Natural killer cell (primary cell): ENCODE measurements around the gene GGT1. TPM values are rescaled to one million over a fixed set of nuclear protein-coding genes. Genes with fewer than 3 reads are reported as not detected.

Experiments
- ATAC-seq, 3 donors: fragments of 150-1000 bp in 2 of 3; fragments of 200-7000 bp in 1 of 3; cut with Tn5 transposase; 1 replicate in 1 of 3; 2 replicates in 2 of 3; pipeline ENCODE4 v1.10.0; 2021; ENCODE audit warnings: mild to moderate bottlenecking in 2 of 3, moderate library complexity in 2 of 3
- DNase-seq, 2 donors: peaks; one replicate each; pipeline versions ENCODE4 v3.0.0 to v3.0.0-alpha.2; 2013 to 2021; ENCODE audit warnings: mixed read lengths in 1 of 2
- H3K27ac ChIP-seq: one replicate; pipeline ENCODE4 v1.5.1; 2013; ENCODE audit warnings: mild to moderate bottlenecking, low read length
- H3K27me3 ChIP-seq: one replicate; pipeline ENCODE4 v1.6.1; 2013; ENCODE audit warnings: low read length; ENCODE audit not compliant: control insufficient read depth, insufficient read depth
- H3K36me3 ChIP-seq: one replicate; pipeline ENCODE4 v1.6.1; 2013; ENCODE audit warnings: low read length; ENCODE audit not compliant: control insufficient read depth, insufficient read depth
- H3K4me1 ChIP-seq: one replicate; pipeline ENCODE4 v1.6.1; 2013; ENCODE audit warnings: low read length; ENCODE audit not compliant: control insufficient read depth, insufficient read depth
- H3K4me3 ChIP-seq: one replicate; pipeline ENCODE4 v1.5.1; 2013; ENCODE audit warnings: low read length
- H3K9me3 ChIP-seq: one replicate; pipeline ENCODE4 v1.6.1; 2013; ENCODE audit warnings: low read length; ENCODE audit not compliant: control insufficient read depth, insufficient read depth
- H3K27ac Mint-ChIP-seq, 2 donors: one replicate each; pipeline ENCODE4 v1.8.0; 2022; ENCODE audit warnings: mild to moderate bottlenecking in 2 of 2, mixed read lengths in 2 of 2, moderate library complexity in 1 of 2
- H3K27me3 Mint-ChIP-seq, 2 donors: one replicate each; pipeline ENCODE4 v1.8.0; 2022; ENCODE audit warnings: low read depth in 2 of 2, mixed read lengths in 2 of 2
- H3K36me3 Mint-ChIP-seq: one replicate; pipeline ENCODE4 v1.8.0; 2022; ENCODE audit warnings: mixed read lengths
- H3K4me1 Mint-ChIP-seq, 2 donors: one replicate each; pipeline ENCODE4 v1.8.0; 2022; ENCODE audit warnings: mixed read lengths in 2 of 2
- H3K4me3 Mint-ChIP-seq: one replicate; pipeline ENCODE4 v1.8.0; 2022; ENCODE audit warnings: mild to moderate bottlenecking, moderate library complexity, mixed read lengths
- H3K9me3 Mint-ChIP-seq, 2 donors: one replicate each; pipeline ENCODE4 v1.8.0; 2022; ENCODE audit warnings: mixed read lengths in 2 of 2
- WGBS: methylation state at CpG from one replicate; pipeline ENCODE4 v1.1.7; 2013; ENCODE audit warnings: missing lambda C conversion rate; ENCODE audit not compliant: insufficient coverage; 5-methylcytosine and 5-hydroxymethylcytosine counted together
- intact Hi-C: fragments of 100-400 bp; cut with micrococcal nuclease; formaldehyde crosslinking; loops from one replicate; pipeline ENCODE4 v1.14.2; 2022
- total RNA-seq, 4 donors: library from RNA; stranded (reverse); fragments of 120-200 nt in 1 of 4; gene quantifications; one replicate each; pipeline versions ENCODE4 v1.2.3 to v1.2.4, GENCODE V29; 2013 to 2022
- TF ChIP-seq, protein P1 (sequence below): fragments of 200-600 bp; IDR thresholded peaks from one replicate; pipeline ENCODE4 v1.8.0; 2022; ENCODE audit warnings: antibody characterized with exemption

The GGT1 gene
- total RNA-seq, 3 donors from 2014 or later (not counting 1 experiment from before 2014, with no cell fraction given), result 4.0 to 11.9 (median 7.0) TPM

GRCh38 chr22:24584871-24585411 is 18.1 kb upstream of the GGT1 start:
- Mint-ChIP-seq H3K36me3 (no peaks in the 10 kb centered on the region), H3K4me1 (no peaks in the 10 kb centered on the region), H3K4me3 (no peak overlapping the region), H3K27me3 (no peaks in the 10 kb centered on the region), H3K27ac (no peak overlapping the region), H3K9me3 (no peaks in the 10 kb centered on the region)
- TF ChIP-seq, protein P1, sequence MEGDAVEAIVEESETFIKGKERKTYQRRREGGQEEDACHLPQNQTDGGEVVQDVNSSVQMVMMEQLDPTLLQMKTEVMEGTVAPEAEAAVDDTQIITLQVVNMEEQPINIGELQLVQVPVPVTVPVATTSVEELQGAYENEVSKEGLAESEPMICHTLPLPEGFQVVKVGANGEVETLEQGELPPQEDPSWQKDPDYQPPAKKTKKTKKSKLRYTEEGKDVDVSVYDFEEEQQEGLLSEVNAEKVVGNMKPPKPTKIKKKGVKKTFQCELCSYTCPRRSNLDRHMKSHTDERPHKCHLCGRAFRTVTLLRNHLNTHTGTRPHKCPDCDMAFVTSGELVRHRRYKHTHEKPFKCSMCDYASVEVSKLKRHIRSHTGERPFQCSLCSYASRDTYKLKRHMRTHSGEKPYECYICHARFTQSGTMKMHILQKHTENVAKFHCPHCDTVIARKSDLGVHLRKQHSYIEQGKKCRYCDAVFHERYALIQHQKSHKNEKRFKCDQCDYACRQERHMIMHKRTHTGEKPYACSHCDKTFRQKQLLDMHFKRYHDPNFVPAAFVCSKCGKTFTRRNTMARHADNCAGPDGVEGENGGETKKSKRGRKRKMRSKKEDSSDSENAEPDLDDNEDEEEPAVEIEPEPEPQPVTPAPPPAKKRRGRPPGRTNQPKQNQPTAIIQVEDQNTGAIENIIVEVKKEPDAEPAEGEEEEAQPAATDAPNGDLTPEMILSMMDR, result no peak
- Histone ChIP-seq H3K36me3 (peaks cover 2% of the 10 kb centered on the region), H3K27me3 (no peaks in the 10 kb centered on the region), H3K4me1 (no peaks in the 10 kb centered on the region), H3K27ac (no peak overlapping the region), H3K9me3 (no peaks in the 10 kb centered on the region), H3K4me3 (no peak overlapping the region)
- no peak for DNase-seq
- intact Hi-C loops, result no loop called here
- ATAC-seq, result no peak
- WGBS, result 92% methylated on average over 10 of the region's 10 CpGs

GRCh38 chr22:24585461-24585860 is 17.5 kb upstream of the GGT1 start:
- 83% methylated on average over 3 of the region's 3 CpGs for WGBS
- H3K4me1 Mint-ChIP-seq, result no peaks in the 10 kb centered on the region
- ATAC-seq (no peak), DNase-seq (no peak)
- no peak overlapping the region for H3K4me3 Mint-ChIP-seq
- no peaks in the 10 kb centered on the region for H3K4me1 ChIP-seq
- intact Hi-C loops, result no loop called here
- no peak overlapping the region for H3K27ac ChIP-seq
- no peaks in the 10 kb centered on the region for H3K27me3 ChIP-seq
- no peaks in the 10 kb centered on the region for H3K27me3 Mint-ChIP-seq
- H3K4me3 ChIP-seq, result no peak overlapping the region
- no peaks in the 10 kb centered on the region for H3K9me3 ChIP-seq
- no peak overlapping the region for H3K27ac Mint-ChIP-seq
- TF ChIP-seq, protein P1, result no peak
- H3K9me3 Mint-ChIP-seq, result no peaks in the 10 kb centered on the region
- H3K36me3 ChIP-seq, result peaks cover 2% of the 10 kb centered on the region
- no peaks in the 10 kb centered on the region for H3K36me3 Mint-ChIP-seq

- Histone ChIP-seq H3K27ac (no peak overlapping the region), H3K36me3 (peaks cover 2% of the 10 kb centered on the region), H3K9me3 (no peaks in the 10 kb centered on the region), H3K27me3 (no peaks in the 10 kb centered on the region), H3K4me3 (no peak overlapping the region), H3K4me1 (no peaks in the 10 kb centered on the region)
- H3K36me3 Mint-ChIP-seq, result no peaks in the 10 kb centered on the region
- H3K4me1 Mint-ChIP-seq, result no peaks in the 10 kb centered on the region
- no peak overlapping the region for H3K4me3 Mint-ChIP-seq
- DNase-seq, result no peak
- intact Hi-C loops, result no loop called here
- ATAC-seq, result no peak
- TF ChIP-seq, protein P1, result no peak
- no peak overlapping the region for H3K27ac Mint-ChIP-seq
- peaks cover 0 to 2% of the 10 kb centered on the region in 2 donors for H3K27me3 Mint-ChIP-seq
- WGBS, result 95% methylated on average over 24 of the region's 24 CpGs
- H3K9me3 Mint-ChIP-seq, result no peaks in the 10 kb centered on the region
Measured at GRCh38 chr22:24585927-24586546, 17.0 kb upstream of the GGT1 start.

GRCh38 chr22:24587251-24587650 is 15.7 kb upstream of the GGT1 start:
- H3K27ac Mint-ChIP-seq, result no peak overlapping the region
- DNase-seq, result no peak
- Histone ChIP-seq H3K27ac (no peak overlapping the region), H3K9me3 (no peaks in the 10 kb centered on the region), H3K4me1 (peaks cover 4% of the 10 kb centered on the region), H3K36me3 (peaks cover 2% of the 10 kb centered on the region), H3K4me3 (no peak overlapping the region), H3K27me3 (peaks cover 2% of the 10 kb centered on the region)
- no peaks in the 10 kb centered on the region for H3K36me3 Mint-ChIP-seq
- intact Hi-C loops, result no loop called here
- peaks cover 0 to 2% of the 10 kb centered on the region in 2 donors for H3K4me1 Mint-ChIP-seq
- ATAC-seq, result no peak
- peaks cover 0 to 2% of the 10 kb centered on the region in 2 donors for H3K27me3 Mint-ChIP-seq
- no peaks in the 10 kb centered on the region for H3K9me3 Mint-ChIP-seq
- no peak overlapping the region for H3K4me3 Mint-ChIP-seq
- WGBS, result 75% methylated on average over 5 of the region's 5 CpGs
- TF ChIP-seq, protein P1, result no peak
